Measurements from ENCODE around the gene CCDC134.

CCDC134 gene

GRCh38 chr22:41845380-41846267 lies 45.1 kb downstream of the CCDC134 start:
- no peak for TF ChIP-seq CTCF (IDR thresholded peaks at IDR 0.05; ENCODE audit: low read depth, low read length)
- no peak overlapping the region for H3K4me3 ChIP-seq (ENCODE audit: low read depth, low read length)

GRCh38 chr22:41846268-41846987 lies 45.9 kb downstream of the CCDC134 start:
- no peak for TF ChIP-seq CTCF (IDR thresholded peaks at IDR 0.05; ENCODE audit: low read depth, low read length)
- H3K4me3 ChIP-seq (ENCODE audit: low read depth, low read length) = no peak overlapping the region

GRCh38 chr22:41847300-41847699 lies 46.8 kb downstream of the CCDC134 start:
- H3K4me3 ChIP-seq (ENCODE audit: low read depth, low read length) = no peak overlapping the region
- TF ChIP-seq CTCF (IDR thresholded peaks at IDR 0.05; ENCODE audit: low read depth, low read length) = no peak

DNA sequence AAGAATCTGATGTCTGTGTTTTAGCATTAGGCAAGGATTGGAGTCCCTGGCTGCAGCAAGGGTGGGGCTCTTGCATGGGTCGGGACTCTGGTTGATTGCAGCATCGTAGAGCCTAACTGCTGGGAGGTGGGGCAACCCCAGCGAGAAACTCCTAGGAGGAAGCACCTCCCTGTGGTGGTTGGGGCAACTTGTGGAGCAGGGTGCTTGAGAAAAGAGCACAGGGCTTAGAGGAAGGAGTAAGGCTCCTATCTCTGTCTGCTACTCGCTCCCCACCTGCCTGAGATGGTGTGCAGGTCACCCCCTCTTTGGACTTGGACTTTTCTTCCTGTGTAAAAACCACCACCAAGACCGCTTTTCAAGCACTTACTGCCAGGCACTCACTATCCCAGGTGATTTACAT lies 48.0 kb downstream of the CCDC134 start:
- no peak for TF ChIP-seq CTCF (IDR thresholded peaks at IDR 0.05; ENCODE audit: low read depth, low read length)

DNA sequence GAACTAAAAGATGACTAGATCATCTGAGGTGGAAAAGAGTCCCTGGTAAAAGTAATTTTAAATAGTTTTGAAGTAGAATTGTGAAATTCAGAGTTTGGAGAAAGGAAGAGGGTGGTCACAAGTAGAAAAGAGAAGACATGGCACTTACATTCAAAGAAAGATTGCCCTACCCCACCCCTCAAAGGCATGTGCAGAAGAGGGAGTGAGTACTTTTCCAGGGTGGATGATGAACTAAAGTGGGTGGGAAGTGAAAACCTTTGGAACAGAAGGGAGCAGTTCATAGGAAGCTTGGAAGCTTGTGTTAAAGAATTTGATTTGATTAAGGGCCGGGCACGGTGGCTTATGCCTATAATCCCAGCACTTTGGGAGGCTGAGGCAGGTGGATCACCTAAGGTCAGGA lies 56.0 kb downstream of the CCDC134 start:
- no peak overlapping the region for H3K4me3 ChIP-seq (ENCODE audit: low read depth, low read length)
- no peak for TF ChIP-seq CTCF (IDR thresholded peaks at IDR 0.05; ENCODE audit: low read depth, low read length)

More for the DNA sequence above, 48.0 kb downstream of the CCDC134 start:
- H3K4me3 ChIP-seq (ENCODE audit: low read depth, low read length) = no peak overlapping the region

DNA sequence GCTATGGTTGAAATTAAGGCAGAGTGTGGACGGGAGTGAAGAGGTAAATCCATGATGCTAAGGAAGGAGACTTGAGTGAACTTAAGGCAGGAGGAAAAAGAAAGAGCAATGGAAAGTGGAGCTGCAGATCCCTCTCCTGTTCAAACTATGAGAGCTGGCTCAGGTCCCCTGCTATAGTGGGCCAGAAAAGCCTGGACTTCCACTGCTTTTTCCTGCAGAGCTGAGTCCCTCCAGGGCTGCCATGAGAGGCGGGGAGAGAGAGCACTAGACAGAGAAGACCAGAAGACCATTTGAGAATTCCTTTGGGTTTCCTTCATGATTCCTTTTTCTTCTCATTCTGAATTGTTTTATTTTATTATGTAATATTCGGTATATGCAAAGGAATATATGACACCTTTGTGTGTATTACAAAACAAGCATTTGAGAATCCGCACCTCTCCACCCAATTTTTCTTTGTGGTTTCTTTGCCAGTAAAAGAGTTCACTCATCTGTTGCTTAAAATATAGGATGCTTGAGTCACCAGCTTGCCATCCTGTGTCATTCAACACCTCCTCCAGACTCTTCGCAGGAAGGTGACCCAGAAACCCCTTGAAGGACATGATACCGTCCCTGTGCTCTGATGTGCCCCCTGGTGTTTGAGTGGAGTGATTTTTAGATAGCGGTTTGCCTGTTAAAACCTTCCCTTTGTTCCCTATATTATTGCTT lies 56.8 kb downstream of the CCDC134 start:
- TF ChIP-seq CTCF (IDR thresholded peaks at IDR 0.05; ENCODE audit: low read depth, low read length) = peak; percentile 69
- no peak overlapping the region for H3K4me3 ChIP-seq (ENCODE audit: low read depth, low read length)
